ENCODE results near the gene IL1R2. TPM values are rescaled to one million over a fixed set of nuclear protein-coding genes. Genes with fewer than 3 reads are reported as not detected.
A peak's percentile ranks its signal among the peaks of the same experiment; 100 is the strongest.

IL1R2 gene
- total and polyA plus RNA-seq, 2 of the 8 experiments (the other 6 are each of a cell fraction or from before 2014, with no cell fraction given), result 0.06 TPM; not detected in 1

DNA sequence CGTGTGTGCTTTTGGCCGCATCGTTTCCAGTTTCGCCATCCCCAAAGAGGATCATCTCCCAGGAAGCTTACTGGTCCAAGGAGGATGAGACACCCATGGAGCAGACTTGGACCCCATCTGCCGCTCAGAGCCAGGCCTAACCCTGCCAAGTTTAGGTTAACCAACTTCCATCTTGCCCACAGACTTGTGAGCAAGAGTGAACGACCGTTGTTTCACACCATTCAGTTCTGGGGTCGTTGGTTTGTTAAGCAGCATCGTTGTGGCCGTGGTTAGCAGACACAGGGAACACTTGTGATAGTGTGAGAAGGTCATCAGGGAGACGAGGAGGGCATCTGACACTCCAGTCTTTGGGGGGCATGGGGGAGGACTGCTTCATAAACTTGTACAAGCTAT, 15.1 kb downstream of the IL1R2 start:
- H3K27me3 ChIP-seq (replicated peaks in 1 of 4; ENCODE audit: control insufficient read depth in 3 of 4, extremely low read depth in 1 of 4, insufficient read depth in 3 of 4, low read length in 3 of 4), result no peaks in the 10 kb centered on the region; a peak in 2 of 7 replicates
- H3K23ac ChIP-seq (ENCODE audit: insufficient read length), result no peak overlapping the region
- peak overlapping the region; percentile 71; the same call in 1 of the 2 replicates for H2BK12ac ChIP-seq (ENCODE audit: low read depth, low read length)
- no peak overlapping the region for H2BK120ac ChIP-seq (replicated peaks; ENCODE audit: low read depth, low read length)
- no peak overlapping the region for H4K5ac ChIP-seq (ENCODE audit: insufficient read length, low read depth, low read length)
- DNase-seq (ENCODE audit: low read depth in 1 of 2, low spot score in 2 of 2) (no peak), FAIRE-seq (no peak)
- H4K8ac ChIP-seq (ENCODE audit: extremely low read depth, insufficient read depth, low read length), result no peak overlapping the region; the same call in 1 of the 2 replicates
- H3K18ac ChIP-seq (ENCODE audit: extremely low read depth, low read length), result peak overlapping the region; percentile 16; the same call in 1 of the 2 replicates
- H3K4ac ChIP-seq (replicated peaks; ENCODE audit: insufficient read length, low read depth, low read length), result no peak overlapping the region
- ChIA-PET CTCF (ENCODE audit: partially characterized antibody) (interaction anchor here (0.6 to 5.6 kb wide), 25 partner anchors 8 to 1904 kb away, joined by 3 to 48 read pairs (median 5); no protein-coding TSS in a partner anchor), POLR2A (ENCODE audit: partially characterized antibody) (no interaction called here)
- no peaks in the 10 kb centered on the region for H3K79me1 ChIP-seq (ENCODE audit: low read depth, low read length)
- H3K14ac ChIP-seq (ENCODE audit: insufficient read length), result no peak overlapping the region
- WGBS, 2 experiments (ENCODE audit: extremely low coverage in 1 of 2, insufficient coverage in 1 of 2, insufficient read length in 1 of 2, insufficient replicate concordance in 2 of 2, low coverage in 1 of 2, low lambda C conversion rate in 2 of 2, missing lambda C conversion rate in 1 of 2), result 93% methylated on average over 11 of the region's 11 CpGs; no CpG with 5 or more reads in 1 of the 2 experiments
- no peak overlapping the region for H3K9ac ChIP-seq (replicated peaks in 1 of 4; ENCODE audit: extremely low read depth in 1 of 4, low read depth in 3 of 4, low read length in 3 of 4)
- H3K4me1 ChIP-seq (replicated peaks in 1 of 4; ENCODE audit: control insufficient read depth in 3 of 4, insufficient read depth in 4 of 4, low read length in 3 of 4), result no peaks in the 10 kb centered on the region
- H3K9me3 ChIP-seq (ENCODE audit: insufficient read depth in 2 of 2, low read depth in 1 of 2, low read length in 1 of 2), result no peaks in the 10 kb centered on the region
- no peak overlapping the region for H4K91ac ChIP-seq (replicated peaks; ENCODE audit: insufficient read length, low read length)
- H3K23me2 ChIP-seq (ENCODE audit: low read depth, low read length), result no peaks in the 10 kb centered on the region; the same call in 1 of the 2 replicates
- H2AFZ ChIP-seq (ENCODE audit: low read length), result peak overlapping the region; percentile 10; the same call in 1 of the 2 replicates
- no peak overlapping the region for H2BK20ac ChIP-seq (ENCODE audit: low read length)
- no peak overlapping the region for H3K27ac ChIP-seq (ENCODE audit: low read depth, low read length)
- no peak overlapping the region for H2BK5ac ChIP-seq (ENCODE audit: low read depth, low read length)
- H3K79me2 ChIP-seq (ENCODE audit: control insufficient read depth in 1 of 2, insufficient read depth in 2 of 2, low read length in 2 of 2), result no peaks in the 10 kb centered on the region
- no peak overlapping the region for H2BK15ac ChIP-seq (ENCODE audit: low read length)
- H3K4me3 ChIP-seq (ENCODE audit: extremely low read depth in 1 of 4, insufficient read depth in 2 of 4, low read depth in 3 of 4, low read length in 4 of 4), result no peak overlapping the region
- no peak overlapping the region for H3K56ac ChIP-seq (replicated peaks; ENCODE audit: insufficient read length, low read depth, low read length)
- no peak overlapping the region for H2AK5ac ChIP-seq (ENCODE audit: low read depth, low read length)
- H3K4me2 ChIP-seq (ENCODE audit: insufficient read depth in 1 of 2, low read depth in 2 of 2, low read length in 2 of 2), result no peak overlapping the region
- no peaks in the 10 kb centered on the region for H4K20me1 ChIP-seq (replicated peaks in 1 of 2; ENCODE audit: control insufficient read depth in 1 of 2, insufficient read depth in 2 of 2, low read length in 2 of 2)
- no peaks in the 10 kb centered on the region for H3K36me3 ChIP-seq (ENCODE audit: control insufficient read depth in 2 of 4, insufficient read depth in 4 of 4, low read length in 3 of 4)
